G401.6 (cell line): ENCODE measurements around the gene MCF2L2.
"Not testable (repeated sequence)": the region's sequence is repeated elsewhere in the genome, so short reads cannot be mapped to it uniquely, and the experiment has no call there.

Experiments used
- FAIRE-seq: peaks from 2 replicates; lab custom pipeline; 2012; peaks lifted over from hg19 to GRCh38; lab: Jason Lieb, UNC

MCF2L2 gene, protein sequence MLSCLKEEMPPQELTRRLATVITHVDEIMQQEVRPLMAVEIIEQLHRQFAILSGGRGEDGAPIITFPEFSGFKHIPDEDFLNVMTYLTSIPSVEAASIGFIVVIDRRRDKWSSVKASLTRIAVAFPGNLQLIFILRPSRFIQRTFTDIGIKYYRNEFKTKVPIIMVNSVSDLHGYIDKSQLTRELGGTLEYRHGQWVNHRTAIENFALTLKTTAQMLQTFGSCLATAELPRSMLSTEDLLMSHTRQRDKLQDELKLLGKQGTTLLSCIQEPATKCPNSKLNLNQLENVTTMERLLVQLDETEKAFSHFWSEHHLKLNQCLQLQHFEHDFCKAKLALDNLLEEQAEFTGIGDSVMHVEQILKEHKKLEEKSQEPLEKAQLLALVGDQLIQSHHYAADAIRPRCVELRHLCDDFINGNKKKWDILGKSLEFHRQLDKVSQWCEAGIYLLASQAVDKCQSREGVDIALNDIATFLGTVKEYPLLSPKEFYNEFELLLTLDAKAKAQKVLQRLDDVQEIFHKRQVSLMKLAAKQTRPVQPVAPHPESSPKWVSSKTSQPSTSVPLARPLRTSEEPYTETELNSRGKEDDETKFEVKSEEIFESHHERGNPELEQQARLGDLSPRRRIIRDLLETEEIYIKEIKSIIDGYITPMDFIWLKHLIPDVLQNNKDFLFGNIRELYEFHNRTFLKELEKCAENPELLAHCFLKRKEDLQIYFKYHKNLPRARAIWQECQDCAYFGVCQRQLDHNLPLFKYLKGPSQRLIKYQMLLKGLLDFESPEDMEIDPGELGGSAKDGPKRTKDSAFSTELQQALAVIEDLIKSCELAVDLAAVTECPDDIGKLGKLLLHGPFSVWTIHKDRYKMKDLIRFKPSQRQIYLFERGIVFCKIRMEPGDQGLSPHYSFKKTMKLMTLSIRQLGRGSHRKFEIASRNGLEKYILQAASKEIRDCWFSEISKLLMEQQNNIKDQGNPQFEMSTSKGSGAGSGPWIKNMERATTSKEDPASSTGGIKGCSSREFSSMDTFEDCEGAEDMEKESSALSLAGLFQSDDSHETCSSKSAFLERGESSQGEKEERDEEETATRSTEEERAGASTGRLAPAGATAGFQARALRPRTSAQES

GRCh38 chr3:183428447-183429211, at the start of gene MCF2L2:
TSS of gene MCF2L2 (minus strand) at chr3:183428619. CDS start at chr3:183427977, 642 bp downstream.
- no peak for FAIRE-seq

GRCh38 chr3:183477801-183478456, 49.5 kb upstream of the MCF2L2 start:
- no peak for FAIRE-seq

- FAIRE-seq: not testable (repeated sequence)
These were observed 47.3 kb upstream of the MCF2L2 start for GRCh38 chr3:183475764-183476162.

- no peak for FAIRE-seq
These were observed 46.8 kb upstream of the MCF2L2 start for GRCh38 chr3:183475016-183475763.

GRCh38 chr3:183473969-183474368, 45.5 kb upstream of the MCF2L2 start:
- FAIRE-seq: no peak

GRCh38 chr3:183472155-183472554, 43.7 kb upstream of the MCF2L2 start:
- FAIRE-seq: no peak

GRCh38 chr3:183468424-183468823, 40.0 kb upstream of the MCF2L2 start:
- FAIRE-seq: no peak

DNA sequence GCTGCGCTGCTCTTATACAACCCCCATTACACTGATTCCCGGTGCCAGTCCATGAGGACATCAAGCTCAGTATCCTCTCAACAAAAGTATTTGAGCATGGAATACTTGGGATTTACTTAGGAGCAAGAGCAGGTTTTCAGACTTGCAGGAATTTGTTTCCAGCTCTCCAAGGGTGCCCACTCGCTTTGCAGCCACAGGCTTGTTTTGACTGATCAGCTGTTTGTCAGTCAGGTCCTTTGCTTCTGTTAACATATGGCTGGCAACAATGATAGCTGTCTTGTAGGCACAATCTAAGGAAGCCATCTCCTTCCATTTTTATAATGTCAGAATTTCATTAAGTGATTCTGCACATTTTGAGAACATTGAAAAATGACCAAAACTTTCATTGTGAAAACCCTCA, 38.2 kb upstream of the MCF2L2 start:
- no peak for FAIRE-seq

GRCh38 chr3:183465710-183466109, 37.3 kb upstream of the MCF2L2 start:
- not testable (repeated sequence) for FAIRE-seq

- FAIRE-seq: no peak
These were observed 36.1 kb upstream of the MCF2L2 start for GRCh38 chr3:183464480-183464879.

- no peak for FAIRE-seq
These were observed 31.9 kb upstream of the MCF2L2 start for GRCh38 chr3:183460081-183461055.

DNA sequence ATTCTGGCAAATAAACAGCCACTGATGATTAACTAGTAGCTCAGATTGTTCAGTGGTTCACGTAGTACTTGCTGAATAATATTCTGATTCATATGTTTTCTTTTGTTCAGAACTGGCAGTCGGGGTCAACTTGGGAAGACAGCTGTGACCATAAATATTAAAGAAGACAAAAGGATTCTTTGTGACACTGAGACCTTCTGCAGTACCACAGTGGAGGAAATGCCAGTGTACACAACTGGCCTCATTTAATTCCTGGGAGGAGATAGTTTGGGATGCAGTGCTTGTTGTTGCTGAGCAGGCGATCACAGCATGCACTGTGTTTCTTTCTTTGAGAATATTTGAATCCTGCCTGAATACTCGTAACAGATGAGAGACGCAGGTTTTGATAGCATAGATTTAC, 26.7 kb upstream of the MCF2L2 start:
- FAIRE-seq: no peak

DNA sequence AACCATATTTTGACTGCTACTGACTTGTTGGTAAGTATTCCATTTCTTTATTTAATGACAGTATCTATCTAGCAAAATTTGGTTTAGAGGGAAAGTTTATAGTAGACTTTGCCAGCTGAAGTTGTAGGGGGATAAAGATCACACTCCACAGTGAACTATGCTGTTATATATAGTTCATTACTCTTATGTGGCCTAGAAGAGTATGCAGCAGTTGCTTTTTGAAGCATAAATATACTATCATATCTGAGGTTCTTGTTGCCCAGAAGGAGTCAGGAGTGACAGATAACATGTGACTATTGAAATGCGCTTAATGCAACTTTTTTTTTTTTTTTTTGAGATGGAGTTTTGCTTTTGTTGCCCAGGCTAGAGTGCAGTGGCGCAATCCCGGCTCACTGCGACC, 25.6 kb upstream of the MCF2L2 start:
- no peak for FAIRE-seq

- FAIRE-seq: no peak
These were observed 21.4 kb upstream of the MCF2L2 start for GRCh38 chr3:183449791-183450190.

GRCh38 chr3:183449391-183449790, 21.0 kb upstream of the MCF2L2 start:
- FAIRE-seq: peak; percentile 44

DNA sequence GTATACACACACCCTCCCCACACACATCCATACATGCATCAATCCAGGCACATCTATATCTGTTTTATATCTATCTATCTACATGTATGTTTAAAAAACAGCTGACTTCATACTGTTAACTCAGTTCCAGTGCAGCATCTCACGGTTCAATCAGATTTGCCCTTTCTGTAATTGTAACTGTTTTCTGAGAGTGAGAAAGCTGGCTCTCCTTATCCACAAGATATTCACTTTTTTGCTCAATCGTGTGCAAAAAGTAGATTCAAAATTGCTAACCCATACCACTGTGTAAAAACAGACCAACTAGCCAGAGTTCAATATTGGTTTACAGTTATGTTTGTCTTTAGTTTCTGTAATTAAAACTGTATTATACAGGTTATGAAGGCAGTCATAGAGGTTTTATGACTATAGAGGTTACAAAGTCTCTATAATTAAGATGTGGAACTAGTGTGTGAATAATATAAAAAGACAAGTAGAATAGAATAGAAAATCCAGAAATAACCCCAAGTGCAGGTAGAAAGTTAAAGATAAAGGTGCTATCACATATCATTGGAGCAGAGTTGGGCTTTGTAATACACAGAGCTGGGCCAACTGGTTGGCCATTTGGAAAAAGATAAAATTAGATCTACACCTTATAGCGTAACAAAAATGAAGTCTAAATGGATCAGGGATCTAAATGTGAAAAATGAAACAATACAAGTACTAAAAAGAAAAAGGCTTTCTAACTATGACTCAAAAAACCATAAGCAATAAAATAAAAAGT, 20.1 kb upstream of the MCF2L2 start:
- FAIRE-seq: no peak

- peak; percentile 96 for FAIRE-seq
These were observed 19.0 kb upstream of the MCF2L2 start for GRCh38 chr3:183447206-183448001.

- no peak for FAIRE-seq
These were observed 18.4 kb upstream of the MCF2L2 start for GRCh38 chr3:183446838-183447205.
